Ascending aorta (tissue), 2 donors: ENCODE data around the gene SMAD5. TPM values are rescaled to one million over a fixed set of nuclear protein-coding genes. Genes with fewer than 3 reads are reported as not detected.

Experiments used
- DNase-seq, 2 donors: peaks; one replicate each; pipeline ENCODE4 v3.0.0-alpha.2; 2019; ENCODE audit warnings: low spot score in 2 of 2
- H3K27ac ChIP-seq, 2 donors: fragments of 200-600 bp; sonication (generic); one replicate each; pipeline ENCODE4 v1.5.1; 2016 to 2017; ENCODE audit warnings: mild to moderate bottlenecking in 1 of 2
- H3K27me3 ChIP-seq: fragments of 200-600 bp; sonication (generic); one replicate; pipeline ENCODE4 v1.5.1; 2017
- H3K36me3 ChIP-seq, 2 donors: fragments of 200-600 bp; sonication (generic); one replicate each; pipeline ENCODE4 v1.5.1; 2016
- H3K4me1 ChIP-seq, 2 donors: fragments of 200-600 bp; sonication (generic); one replicate each; pipeline ENCODE4 v1.5.1; 2016 to 2017; ENCODE audit warnings: mild to moderate bottlenecking in 1 of 2
- H3K4me3 ChIP-seq, 2 donors: fragments of 200-600 bp; sonication (generic); one replicate each; pipeline ENCODE4 v1.5.1; 2016 to 2017; ENCODE audit warnings: mild to moderate bottlenecking in 1 of 2
- H3K9me3 ChIP-seq, 2 donors: fragments of 200-600 bp; sonication (generic); one replicate each; pipeline ENCODE4 v1.5.1; 2016
- CTCF ChIP-seq, 3 experiments: fragments of 200-600 bp in 2 of 3; fragments of 450-650 bp in 1 of 3; sonication (generic) in 2 of 3; IDR thresholded peaks; one replicate each; pipeline ENCODE4 v1.5.1; 2016 to 2019; ENCODE audit warnings: antibody characterized with exemption in 3 of 3, mild to moderate bottlenecking in 1 of 3, moderate library complexity in 1 of 3
- intact Hi-C: fragments of 100-400 bp; cut with DNase I; formaldehyde crosslinking; loops from one replicate; pipeline ENCODE4 v1.15.1; 2023
- total RNA-seq: library from RNA; depleted of rRNA; stranded (reverse); fragments of >200 nt; gene quantifications from one replicate; pipeline ENCODE4 v1.1.0, GENCODE V29; 2016

Gene SMAD5
- total RNA-seq, 1 donor from 2014 or later, result 23.8 TPM

DNA sequence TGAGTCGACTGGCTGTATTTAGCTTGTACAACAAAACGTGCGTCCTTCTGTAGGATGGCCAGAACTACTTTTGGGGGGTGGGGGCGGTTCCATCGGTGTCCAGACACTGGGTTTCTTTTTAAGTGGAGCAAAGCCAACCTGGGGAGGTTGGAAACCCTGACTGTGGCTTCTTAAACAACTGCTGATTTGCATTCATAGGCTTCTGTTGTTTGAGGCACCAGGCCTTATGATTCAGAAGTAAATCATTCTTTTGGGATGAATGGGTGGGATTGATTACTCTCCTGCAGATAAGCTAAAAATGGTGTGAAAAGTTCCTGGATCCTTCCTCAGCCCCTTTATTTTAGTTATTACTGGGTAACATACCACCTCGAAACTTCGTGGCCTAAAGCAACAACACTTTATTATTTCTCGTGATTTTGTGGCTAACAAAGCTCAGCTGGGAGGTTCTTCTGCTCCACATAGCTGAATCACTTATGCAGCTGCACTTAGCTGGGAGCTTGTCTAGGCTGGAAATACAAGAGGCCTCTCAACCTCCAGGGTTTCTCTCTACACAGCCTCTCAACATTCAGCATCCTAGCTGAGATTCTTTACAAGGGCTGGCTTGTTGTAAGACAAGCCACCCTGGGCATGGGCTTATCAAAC is 72.5 kb downstream of the SMAD5 start:
- intact Hi-C loops, result no loop called here
- no peak for TF ChIP-seq CTCF (IDR thresholded peaks at IDR 0.05)

GRCh38 chr5:136205941-136206340 is 73.3 kb downstream of the SMAD5 start:
- Histone ChIP-seq H3K27ac (no peak overlapping the region), H3K27me3 (no peaks in the 10 kb centered on the region), H3K36me3 (no peaks in the 10 kb centered on the region), H3K4me3 (no peak overlapping the region), H3K9me3 (no peaks in the 10 kb centered on the region), H3K4me1 (no peaks in the 10 kb centered on the region)
- DNase-seq, result peak in 1 of 2 donors; percentile 21
- intact Hi-C loops, result no loop called here
- TF ChIP-seq CTCF (IDR thresholded peaks at IDR 0.05), result no peak

More for the DNA sequence above, 72.5 kb downstream of the SMAD5 start:
- Histone ChIP-seq H3K27me3 (no peaks in the 10 kb centered on the region), H3K36me3 (no peaks in the 10 kb centered on the region), H3K9me3 (no peaks in the 10 kb centered on the region), H3K4me3 (no peak overlapping the region), H3K4me1 (no peaks in the 10 kb centered on the region), H3K27ac (no peak overlapping the region)
- DNase-seq, result peak in 1 of 2 donors; percentile 24

DNA sequence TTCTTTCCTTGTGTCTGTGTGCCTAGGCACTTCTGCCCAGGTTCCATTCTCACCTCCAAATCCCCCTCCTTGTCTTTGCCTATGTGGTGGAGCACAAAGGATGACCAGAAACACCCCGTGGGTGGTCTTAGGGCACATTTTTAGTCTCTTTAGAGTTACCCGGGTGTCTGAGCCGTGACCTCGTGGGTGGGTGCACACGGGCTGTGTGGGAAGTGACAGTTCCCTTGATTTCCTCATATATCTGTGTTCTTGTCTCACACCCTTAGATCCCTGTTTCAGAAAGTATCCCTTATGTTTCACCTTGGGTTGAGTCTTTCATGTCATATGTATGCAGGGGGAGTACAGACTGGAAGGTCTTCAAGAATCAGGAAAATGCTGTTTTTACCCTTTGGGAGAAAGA is 73.7 kb downstream of the SMAD5 start:
- Histone ChIP-seq H3K36me3 (no peaks in the 10 kb centered on the region), H3K4me1 (no peaks in the 10 kb centered on the region), H3K4me3 (no peak overlapping the region), H3K27ac (no peak overlapping the region), H3K27me3 (no peaks in the 10 kb centered on the region), H3K9me3 (no peaks in the 10 kb centered on the region)
- no peak for TF ChIP-seq CTCF (IDR thresholded peaks at IDR 0.05)
- intact Hi-C loops, result no loop called here
- DNase-seq, result no peak

DNA sequence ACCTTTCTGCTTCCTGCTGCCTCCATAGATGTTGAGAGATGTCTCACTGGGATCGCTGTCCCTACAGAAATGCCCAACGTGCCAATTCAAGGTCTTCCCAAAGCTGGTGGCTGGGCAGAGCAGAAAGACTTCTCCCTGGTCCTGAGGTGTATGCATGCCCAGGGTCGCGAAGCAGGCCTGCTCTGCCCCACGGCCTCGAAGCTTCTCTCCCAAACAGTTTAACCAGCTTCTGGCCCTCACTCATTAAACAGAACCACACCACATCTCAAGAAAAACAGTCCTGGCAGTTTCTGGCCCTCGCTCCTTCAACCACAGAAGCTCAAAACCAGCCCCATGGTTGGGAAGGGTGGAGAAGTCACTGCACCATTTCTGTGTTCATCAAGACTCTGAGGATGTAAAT is 75.0 kb downstream of the SMAD5 start:
- intact Hi-C loops, result no loop called here
- Histone ChIP-seq H3K27me3 (no peaks in the 10 kb centered on the region), H3K9me3 (no peaks in the 10 kb centered on the region), H3K4me1 (no peaks in the 10 kb centered on the region), H3K36me3 (no peaks in the 10 kb centered on the region), H3K4me3 (no peak overlapping the region), H3K27ac (no peak overlapping the region)
- TF ChIP-seq CTCF (IDR thresholded peaks at IDR 0.05), result no peak
- no peak for DNase-seq

- Histone ChIP-seq H3K27me3 (no peaks in the 10 kb centered on the region), H3K27ac (no peak overlapping the region), H3K9me3 (no peaks in the 10 kb centered on the region), H3K4me3 (no peak overlapping the region), H3K4me1 (no peaks in the 10 kb centered on the region), H3K36me3 (no peaks in the 10 kb centered on the region)
- no peak for DNase-seq
- intact Hi-C loops, result no loop called here
- no peak for TF ChIP-seq CTCF (IDR thresholded peaks at IDR 0.05)
Observed at GRCh38 chr5:136208916-136209315, 76.3 kb downstream of the SMAD5 start.
